HG03025 (cell line): ENCODE measurements around the gene FNDC4.
"Not testable (repeated sequence)": the region's sequence is repeated elsewhere in the genome, so short reads cannot be mapped to it uniquely, and the experiment has no call there.

Source experiments
- ATAC-seq: cut with Tn5 transposase; IDR thresholded peaks from one replicate; pipeline ENCODE4 v1.9.1; 2021; ENCODE audit warnings: mild to moderate bottlenecking, moderate library complexity; ENCODE audit not compliant: unreplicated experiment, low FRiP score

The FNDC4 gene

GRCh38 chr2:27494944-27495554 is at the start of gene FNDC4:
FNDC4 (minus strand) TSS chr2:27495200; CDS start chr2:27494679, 521 bp downstream.
- ATAC-seq = no peak

- ATAC-seq = no peak
These were observed 49.3 kb upstream of the FNDC4 start for GRCh38 chr2:27544143-27544821.

GRCh38 chr2:27539649-27540048 is 44.6 kb upstream of the FNDC4 start:
- ATAC-seq = not testable (repeated sequence)

- ATAC-seq = not testable (repeated sequence)
These were observed 43.9 kb upstream of the FNDC4 start for GRCh38 chr2:27538839-27539450.

GRCh38 chr2:27537287-27537686 is 42.3 kb upstream of the FNDC4 start:
- no peak for ATAC-seq

- ATAC-seq = no peak
These were observed 37.0 kb upstream of the FNDC4 start for GRCh38 chr2:27531983-27532382.

GRCh38 chr2:27527182-27527581 is 32.2 kb upstream of the FNDC4 start:
- ATAC-seq = no peak

GRCh38 chr2:27522400-27522945 is 27.5 kb upstream of the FNDC4 start:
- ATAC-seq = no peak

- no peak for ATAC-seq
These were observed 25.3 kb upstream of the FNDC4 start for GRCh38 chr2:27520316-27520715.

GRCh38 chr2:27518782-27519113 is 23.7 kb upstream of the FNDC4 start:
- no peak for ATAC-seq

GRCh38 chr2:27518113-27518781 is 23.2 kb upstream of the FNDC4 start:
- ATAC-seq = no peak

- ATAC-seq = no peak
These were observed 14.3 kb upstream of the FNDC4 start for GRCh38 chr2:27509326-27509725.

- no peak for ATAC-seq
These were observed 12.3 kb upstream of the FNDC4 start for GRCh38 chr2:27507293-27507692.

GRCh38 chr2:27506587-27506986 is 11.6 kb upstream of the FNDC4 start:
- ATAC-seq = no peak

- no peak for ATAC-seq
These were observed 7.1 kb upstream of the FNDC4 start for GRCh38 chr2:27502142-27502541.

- ATAC-seq = no peak
These were observed 6.0 kb upstream of the FNDC4 start for GRCh38 chr2:27501042-27501441.

GRCh38 chr2:27498975-27499374 is 4.0 kb upstream of the FNDC4 start:
- ATAC-seq = no peak

GRCh38 chr2:27497288-27497627 is 2.3 kb upstream of the FNDC4 start:
- no peak for ATAC-seq

GRCh38 chr2:27496357-27497287 is 1.6 kb upstream of the FNDC4 start, which contains the start of gene GCKR:
GCKR (plus strand) TSS chr2:27496839; CDS start chr2:27496905, 66 bp downstream.
- no peak for ATAC-seq

GRCh38 chr2:27495840-27496356 is 898 bp upstream of the FNDC4 start:
- no peak for ATAC-seq
